IMR-90 (cell line): ENCODE data around the gene ABCC10. TPM values are rescaled to one million over a fixed set of nuclear protein-coding genes. Genes with fewer than 3 reads are reported as not detected.

Source experiments
- ATAC-seq: fragments of 200-7000 bp; cut with Tn5 transposase; 2 replicates; pipeline ENCODE4 v1.9.1; 2020; ENCODE audit warnings: low read depth, mild to moderate bottlenecking, moderate library complexity
- BruUV-seq: library from RNA; stranded (reverse); fragments of 400-500 nt; replicated peaks from 2 replicates; lab custom pipeline; 2021; lab: Mats Ljungman, UMichigan
- CTCF ChIA-PET: fragments of 300-600 bp; formaldehyde crosslinking; extraction: SDS; loops from one replicate; lab custom pipeline; 2021; ENCODE audit warnings: antibody characterized with exemption; lab: Yijun Ruan, JAX
- POLR2A ChIA-PET: fragments of 300-600 bp; sonication (Branson Sonifier 250); formaldehyde crosslinking; loops from one replicate; lab custom pipeline; 2022; ENCODE audit warnings: antibody characterized with exemption; ENCODE audit not compliant: unreplicated experiment; lab: Charles Lee
- DNase-seq: peaks from one replicate; pipeline ENCODE4 v3.0.0; 2013
- H2AFZ ChIP-seq: replicated peaks from 2 replicates; pipeline ENCODE3; 2013; ENCODE audit warnings: low read length, mild to moderate bottlenecking; ENCODE audit not compliant: poor library complexity
- H2AK5ac ChIP-seq: 2 replicates; pipeline ENCODE4 v1.6.1; 2013; ENCODE audit warnings: low read depth, low read length, inconsistent platforms
- H2AK9ac ChIP-seq: replicated peaks from 2 replicates; pipeline ENCODE3; 2013; ENCODE audit warnings: mild to moderate bottlenecking, low read depth, low read length, moderate library complexity; ENCODE audit not compliant: poor library complexity
- H2BK120ac ChIP-seq: 2 replicates; pipeline ENCODE4 v1.6.1; 2013; ENCODE audit warnings: low read depth, low read length, inconsistent platforms
- H2BK15ac ChIP-seq: 3 replicates; pipeline ENCODE4 v1.6.1; 2013; ENCODE audit warnings: low read depth, low read length, inconsistent platforms
- H2BK20ac ChIP-seq: 2 replicates; pipeline ENCODE4 v1.6.1; 2013; ENCODE audit warnings: low read depth, mild to moderate bottlenecking, inconsistent platforms, low read length, moderate library complexity
- H2BK5ac ChIP-seq: 2 replicates; pipeline ENCODE4 v1.6.1; 2013; ENCODE audit warnings: mild to moderate bottlenecking, low read depth, low read length, inconsistent platforms; ENCODE audit not compliant: poor library complexity, severe bottlenecking
- H3K14ac ChIP-seq: replicated peaks from 2 replicates; pipeline ENCODE4 v1.6.1; 2013; ENCODE audit warnings: low read depth, low read length, inconsistent platforms
- H3K18ac ChIP-seq: 2 replicates; pipeline ENCODE4 v1.6.1; 2013; ENCODE audit warnings: low read depth, low read length, control low read depth
- H3K23ac ChIP-seq: 2 replicates; pipeline ENCODE4 v1.6.1; 2013; ENCODE audit warnings: low read depth, low read length, inconsistent platforms
- H3K27ac ChIP-seq: 2 replicates; pipeline ENCODE4 v1.5.1; 2013; ENCODE audit warnings: mild to moderate bottlenecking, control low read depth, low read length; ENCODE audit not compliant: insufficient read depth
- H3K27me3 ChIP-seq: 2 replicates; pipeline ENCODE4 v1.6.1; 2013; ENCODE audit warnings: low read length; ENCODE audit not compliant: control insufficient read depth, insufficient read depth
- H3K36me3 ChIP-seq: 2 replicates; pipeline ENCODE4 v1.6.1; 2013; ENCODE audit warnings: low read length, mixed read lengths; ENCODE audit not compliant: control insufficient read depth, insufficient read depth
- H3K4ac ChIP-seq: 2 replicates; pipeline ENCODE4 v1.6.1; 2013; ENCODE audit warnings: low read depth, low read length, inconsistent platforms
- H3K4me1 ChIP-seq: 2 replicates; pipeline ENCODE4 v1.6.1; 2013; ENCODE audit warnings: low read length, mixed read lengths; ENCODE audit not compliant: control insufficient read depth, insufficient read depth
- H3K4me2 ChIP-seq: 2 replicates; pipeline ENCODE4 v1.6.1; 2013; ENCODE audit warnings: low read depth, mild to moderate bottlenecking, control low read depth, low read length, moderate library complexity
- H3K4me3 ChIP-seq: 2 replicates; pipeline ENCODE4 v1.5.1; 2013; ENCODE audit warnings: low read depth, mild to moderate bottlenecking, control low read depth, low read length, moderate library complexity; ENCODE audit not compliant: insufficient read depth
- H3K56ac ChIP-seq: 2 replicates; pipeline ENCODE4 v1.6.1; 2013; ENCODE audit warnings: low read length, inconsistent platforms; ENCODE audit not compliant: insufficient read depth; ENCODE audit errors: extremely low read depth
- H3K79me1 ChIP-seq, 2 experiments: 2 replicates each; pipeline ENCODE4 v1.6.1; 2013; ENCODE audit warnings: low read length in 2 of 2, inconsistent platforms in 1 of 2, low read depth in 1 of 2
- H3K9ac ChIP-seq: 2 replicates; pipeline ENCODE4 v1.6.1; 2013; ENCODE audit warnings: low read depth, low read length, control low read depth
- H3K9me1 ChIP-seq: 2 replicates; pipeline ENCODE4 v1.6.1; 2013; ENCODE audit warnings: low read length, inconsistent platforms; ENCODE audit not compliant: insufficient read depth
- H3K9me3 ChIP-seq: 2 replicates; pipeline ENCODE4 v1.6.1; 2013; ENCODE audit warnings: low read length; ENCODE audit not compliant: control insufficient read depth, insufficient read depth
- H4K20me1 ChIP-seq: 2 replicates; pipeline ENCODE4 v1.6.1; 2013; ENCODE audit warnings: low read length, inconsistent platforms; ENCODE audit not compliant: insufficient read depth
- H4K5ac ChIP-seq: 2 replicates; pipeline ENCODE4 v1.6.1; 2013; ENCODE audit warnings: mild to moderate bottlenecking, low read depth, low read length, control low read depth
- H4K8ac ChIP-seq, 2 experiments: 2 replicates each; pipeline ENCODE4 v1.6.1; 2013; ENCODE audit warnings: low read depth in 2 of 2, low read length in 2 of 2, control low read depth in 1 of 2, inconsistent platforms in 1 of 2
- H4K91ac ChIP-seq: 2 replicates; pipeline ENCODE4 v1.6.1; 2013; ENCODE audit warnings: low read depth, low read length, inconsistent platforms; ENCODE audit not compliant: insufficient read depth
- CEBPB ChIP-seq: IDR thresholded peaks from 2 replicates; pipeline ENCODE4 v1.6.1; 2012; ENCODE audit warnings: low read depth, low read length, improper control_type of control experiment
- ELK1 ChIP-seq: fragments of 150-350 bp; IDR thresholded peaks from 2 replicates; pipeline ENCODE4 v1.6.1; 2016; ENCODE audit warnings: low read depth, mild to moderate bottlenecking, low read length, moderate library complexity, borderline replicate concordance
- MXI1 ChIP-seq: IDR thresholded peaks from 2 replicates; pipeline ENCODE4 v1.6.1; 2012; ENCODE audit warnings: low read depth, mild to moderate bottlenecking, low read length, moderate library complexity, borderline replicate concordance
- USF2 ChIP-seq: fragments of 150-350 bp; IDR thresholded peaks from 2 replicates; pipeline ENCODE4 v1.6.1; 2017; ENCODE audit warnings: mild to moderate bottlenecking, antibody characterized with exemption, low read length, low read depth
- WGBS, 2 experiments: methylation state at CpG; one replicate each; pipeline versions ENCODE4 v1.1.5 to v1.1.7; 2013; ENCODE audit warnings: missing lambda C conversion rate in 2 of 2; ENCODE audit not compliant: insufficient read length in 1 of 2; ENCODE audit errors: extremely low coverage in 2 of 2; 5-methylcytosine and 5-hydroxymethylcytosine counted together
- dilution Hi-C: fragments of 300-500 bp; cut with HindIII; formaldehyde crosslinking; loops from one replicate; pipeline ENCODE4 v1.14.3; 2018; ENCODE audit warnings: low sequenced_read_pairs; ENCODE audit not compliant: unreplicated experiment
- in situ Hi-C: fragments of 300-500 bp; cut with MboI; formaldehyde crosslinking; loops from 3 replicates; pipeline ENCODE4 v1.14.3; 2019; ENCODE audit warnings: low sequenced_read_pairs, inconsistent platforms, mixed read lengths
- intact Hi-C: fragments of 100-400 bp; cut with micrococcal nuclease; formaldehyde crosslinking; loops from 2 replicates; pipeline ENCODE4 v1.10.0; 2022
- polyA plus RNA-seq, 3 experiments: library from polyadenylated mRNA; depleted of rRNA; stranded (reverse); fragments of >200 nt; gene quantifications; 2 replicates each; pipeline ENCODE4 v1.2.3, GENCODE V29; 2012; ENCODE audit warnings: low replicate concordance in 1 of 3
- total RNA-seq: library from RNA; depleted of rRNA; stranded (reverse); fragments of >200 nt; gene quantifications from 2 replicates; pipeline ENCODE4 v1.2.3, GENCODE V29; 2012

ABCC10 gene
- total and polyA plus RNA-seq, 2 of the 4 experiments (the other 2 are of a cell fraction) = 7.0 to 26.3 TPM

- H3K27ac ChIP-seq = no peak overlapping the region
- ChIA-PET POLR2A (no interaction called here), CTCF (no interaction called here)
- peaks cover 62% of the 10 kb centered on the region for H3K36me3 ChIP-seq
- no peaks in the 10 kb centered on the region for H3K79me1 ChIP-seq
- H2BK20ac ChIP-seq = no peak overlapping the region
- H2BK120ac ChIP-seq = no peak overlapping the region
- H3K9ac ChIP-seq = no peak overlapping the region
- H3K23ac ChIP-seq = no peak overlapping the region
- no peak overlapping the region for H3K4ac ChIP-seq
- no peak overlapping the region for H3K4me2 ChIP-seq
- H3K18ac ChIP-seq = no peak overlapping the region
- peaks cover 4% of the 10 kb centered on the region; the same call in 1 of the 2 replicates for H3K9me1 ChIP-seq
- no peak overlapping the region for H2BK15ac ChIP-seq
- no peak overlapping the region for H2AFZ ChIP-seq
- no peaks in the 10 kb centered on the region for H3K4me1 ChIP-seq
- intact Hi-C loops = no loop called here
- TF ChIP-seq MXI1 = no peak
- TF ChIP-seq CEBPB = no peak
- no peak for TF ChIP-seq USF2
- TF ChIP-seq ELK1 = no peak
- H4K8ac ChIP-seq = no peak overlapping the region
- no peak overlapping the region for H2AK9ac ChIP-seq
- no peak overlapping the region for H4K91ac ChIP-seq
- no peak overlapping the region for H3K56ac ChIP-seq
- H2BK5ac ChIP-seq = no peak overlapping the region
- no TSS peak for BruUV-seq
- WGBS, 2 experiments = 86% methylated on average over 1 of the region's 16 CpGs; no CpG with 5 or more reads in 1 of the 2 experiments
- dilution Hi-C loops = no loop called here
- H2AK5ac ChIP-seq = no peak overlapping the region
- no peak for ATAC-seq
- in situ Hi-C loops = loop anchor here (10.0 kb wide), 1 partner anchor 49 kb away; no protein-coding TSS in a partner anchor
- no peaks in the 10 kb centered on the region for H3K9me3 ChIP-seq
- no peaks in the 10 kb centered on the region; the same call in 1 of the 2 replicates for H4K20me1 ChIP-seq
- no peak overlapping the region for H3K14ac ChIP-seq
- no peak for DNase-seq
- H3K27me3 ChIP-seq = no peaks in the 10 kb centered on the region
- no peak overlapping the region for H4K5ac ChIP-seq
- no peak overlapping the region for H3K4me3 ChIP-seq
Observed at GRCh38 chr6:43445576-43445975, 18.2 kb downstream of the ABCC10 start.
